Measurements from ENCODE around the gene PRR19.

GRCh38 chr19:42330241-42330711, 28.3 kb downstream of the PRR19 start:
- TF ChIP-seq CTCF (conservative IDR thresholded peaks at IDR 0.05) (no peak), ZFX (IDR thresholded peaks at IDR 0.05) (no peak)

Data from C4-2B (cell line).